Endothelial cell of umbilical vein (primary cell): Measurements from ENCODE around the gene UBE2S. TPM values are rescaled to one million over a fixed set of nuclear protein-coding genes. Genes with fewer than 3 reads are reported as not detected.

ENCODE experiments used
- BruUV-seq: library from RNA; stranded (reverse); fragments of 400-500 nt; replicated peaks from 2 replicates; lab custom pipeline; 2021; lab: Mats Ljungman, UMichigan
- CTCF ChIA-PET: fragments of 300-600, 350-600 bp; sonication (Branson Sonifier 250); formaldehyde crosslinking; loops from one replicate; lab custom pipeline; 2021; ENCODE audit warnings: antibody characterized with exemption, inconsistent platforms; lab: Charles Lee
- POLR2A ChIA-PET: fragments of 300-600, 350-600 bp; sonication (Branson Sonifier 250); formaldehyde crosslinking; loops from one replicate; lab custom pipeline; 2021; ENCODE audit warnings: antibody characterized with exemption, inconsistent platforms; lab: Charles Lee
- DNase-seq: peaks from one replicate; pipeline ENCODE4 v3.0.0-alpha.2; 2011; ENCODE audit warnings: low read depth, low spot score
- FAIRE-seq: peaks from 2 replicates; lab custom pipeline; 2011; peaks lifted over from hg19 to GRCh38; lab: Jason Lieb, UNC
- H2AFZ ChIP-seq: 2 replicates; pipeline ENCODE4 v1.6.0; 2012; ENCODE audit warnings: low read depth, low read length, control low read depth, inconsistent platforms
- H3K27ac ChIP-seq: 2 replicates; pipeline ENCODE4 v1.5.1; 2011; ENCODE audit warnings: low read depth, mild to moderate bottlenecking, control low read depth, low read length, moderate library complexity; ENCODE audit not compliant: insufficient read depth
- H3K27me3 ChIP-seq, 2 experiments: 2 replicates each; pipeline versions ENCODE4 v1.6.0 to v1.6.1; 2011; ENCODE audit warnings: low read length in 2 of 2, mixed read lengths in 1 of 2; ENCODE audit not compliant: control insufficient read depth in 2 of 2, insufficient read depth in 2 of 2
- H3K36me3 ChIP-seq, 2 experiments: 2 replicates in 1 of 2; 3 replicates in 1 of 2; pipeline ENCODE4 v1.5.1; 2011; ENCODE audit warnings: low read length in 2 of 2, mild to moderate bottlenecking in 1 of 2, moderate library complexity in 1 of 2; ENCODE audit not compliant: control insufficient read depth in 2 of 2, insufficient read depth in 2 of 2; ENCODE audit errors: extremely low read depth in 1 of 2
- H3K4me1 ChIP-seq: 3 replicates; pipeline ENCODE4 v1.5.1; 2011; ENCODE audit warnings: mild to moderate bottlenecking, low read length; ENCODE audit not compliant: control insufficient read depth, insufficient read depth; ENCODE audit errors: extremely low read depth
- H3K4me2 ChIP-seq: 2 replicates; pipeline ENCODE4 v1.6.1; 2011; ENCODE audit warnings: low read length, control low read depth, mixed read lengths; ENCODE audit not compliant: insufficient read depth
- H3K4me3 ChIP-seq, 3 experiments: fragments of 200-600 bp in 1 of 3; sonication (generic), shearing (Covaris generic) in 1 of 3; replicated peaks in 1 of 3; 2 replicates each; pipeline ENCODE4 v1.5.1; 2011 to 2016; ENCODE audit warnings: control low read depth in 3 of 3, low read length in 3 of 3, mild to moderate bottlenecking in 2 of 3, inconsistent platforms in 1 of 3, low read depth in 1 of 3, moderate library complexity in 1 of 3; ENCODE audit not compliant: insufficient read depth in 1 of 3
- H3K79me2 ChIP-seq: 2 replicates; pipeline ENCODE4 v1.6.0; 2012; ENCODE audit warnings: low read length, inconsistent platforms; ENCODE audit not compliant: control insufficient read depth, insufficient read depth
- H3K9ac ChIP-seq: replicated peaks from 2 replicates; pipeline ENCODE3; 2011; ENCODE audit warnings: low read length, control low read depth; ENCODE audit not compliant: insufficient read depth; ENCODE audit errors: extremely low read depth
- H3K9me1 ChIP-seq: replicated peaks from 3 replicates; pipeline ENCODE4 v1.6.0; 2011; ENCODE audit warnings: mild to moderate bottlenecking, low read length; ENCODE audit not compliant: control insufficient read depth, insufficient read depth; ENCODE audit errors: extremely low read depth
- H3K9me3 ChIP-seq: replicated peaks from 2 replicates; pipeline ENCODE4 v1.5.1; 2012; ENCODE audit warnings: low read length, inconsistent platforms; ENCODE audit not compliant: control insufficient read depth, insufficient read depth
- H4K20me1 ChIP-seq: replicated peaks from 2 replicates; pipeline ENCODE3; 2011; ENCODE audit warnings: mild to moderate bottlenecking, low read length; ENCODE audit not compliant: control insufficient read depth, insufficient read depth; ENCODE audit errors: extremely low read depth
- EZH2 ChIP-seq: IDR thresholded peaks from 2 replicates; pipeline ENCODE4 v1.6.1; 2012; ENCODE audit warnings: borderline replicate concordance, low read depth, mild to moderate bottlenecking, moderate library complexity, low read length, inconsistent platforms; ENCODE audit not compliant: severe bottlenecking
- FOS ChIP-seq: IDR thresholded peaks from 2 replicates; pipeline ENCODE4 v1.6.1; 2011; ENCODE audit warnings: mild to moderate bottlenecking, low read length, moderate library complexity, borderline replicate concordance; ENCODE audit not compliant: insufficient read depth
- GATA2 ChIP-seq: IDR thresholded peaks from 2 replicates; pipeline ENCODE4 v1.7.0; 2011; ENCODE audit warnings: low read depth, mild to moderate bottlenecking, moderate library complexity, mixed read lengths, low read length; ENCODE audit not compliant: insufficient read length, insufficient read depth
- JUN ChIP-seq: IDR thresholded peaks from 2 replicates; pipeline ENCODE4 v1.6.1; 2011; ENCODE audit warnings: borderline replicate concordance, low read depth; ENCODE audit not compliant: insufficient read length, insufficient read depth
- MYC ChIP-seq: IDR thresholded peaks from one replicate; pipeline ENCODE4 v1.6.1; 2011; ENCODE audit warnings: mild to moderate bottlenecking, low read depth, low read length
- POLR2A ChIP-seq: IDR thresholded peaks from 2 replicates; pipeline ENCODE4 v1.6.1; 2012; ENCODE audit warnings: low read depth, mild to moderate bottlenecking, control low read depth, low read length
- POLR2AphosphoS5 ChIP-seq: IDR thresholded peaks from 2 replicates; pipeline ENCODE4 v1.6.1; 2012; ENCODE audit warnings: low read depth, mild to moderate bottlenecking, control low read depth, low read length, moderate library complexity; ENCODE audit not compliant: insufficient read depth
- dilution Hi-C: fragments of 300-500 bp; cut with MboI; formaldehyde crosslinking; loops from one replicate; pipeline ENCODE4 v1.15.0; 2019; ENCODE audit warnings: low sequenced_read_pairs; ENCODE audit not compliant: extremely low pct_ligation_motif_present
- intact Hi-C: fragments of 100-400 bp; cut with micrococcal nuclease; formaldehyde crosslinking; loops from one replicate; pipeline ENCODE4 v1.10.0; 2022
- polyA plus RNA-seq, 4 experiments: library from polyadenylated mRNA; depleted of rRNA in 3 of 4; stranded (reverse) in 3 of 4; unstranded in 1 of 4; fragments of >200 nt; gene quantifications; 2 replicates each; pipeline versions ENCODE4 v1.2.1 to v1.2.3, GENCODE V29; 2011 to 2012; ENCODE audit warnings: missing spikeins in 1 of 4
- total RNA-seq: library from RNA; stranded (reverse); gene quantifications from 2 replicates; pipeline ENCODE4 v1.2.3, GENCODE V29; 2021
- TF ChIP-seq, protein P1 (sequence below), 2 donors: IDR thresholded peaks; 1 replicate in 1 of 2; 2 replicates in 1 of 2; pipeline ENCODE4 v1.5.1; 2011; ENCODE audit warnings: low read length in 2 of 2, mild to moderate bottlenecking in 2 of 2, moderate library complexity in 2 of 2, control low read depth in 1 of 2, inconsistent platforms in 1 of 2, low read depth in 1 of 2; ENCODE audit not compliant: insufficient read depth in 1 of 2; ENCODE audit errors: extremely low read depth in 1 of 2
- TF ChIP-seq, protein P2 (sequence below): IDR thresholded peaks from 2 replicates; pipeline ENCODE4 v1.6.1; 2011; ENCODE audit not compliant: insufficient read depth, insufficient read length

The UBE2S gene
- total and polyA plus RNA-seq, 2 donors (not counting 3 experiments of a cell fraction or from before 2014, with no cell fraction given) = 183 to 257 TPM

DNA sequence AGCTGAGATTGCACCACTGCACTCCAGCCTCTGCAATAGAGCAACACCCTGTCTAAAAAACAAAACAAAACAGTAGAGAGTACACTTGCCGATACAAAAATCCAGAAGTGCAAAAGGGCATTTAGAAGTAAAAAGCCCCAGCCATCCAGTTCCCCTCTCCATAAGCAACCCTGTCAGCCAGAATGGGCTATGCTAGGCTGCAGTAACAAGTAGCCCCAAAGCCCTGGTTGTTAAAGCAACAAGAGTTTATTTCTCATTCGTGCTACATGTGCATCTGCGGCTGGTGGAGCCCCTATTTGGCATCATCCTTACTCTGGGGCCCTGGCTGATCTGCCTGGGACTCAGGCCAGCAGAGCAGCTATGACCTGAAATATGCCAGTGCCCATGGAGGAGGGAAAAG lies 16.9 kb upstream of the UBE2S start:
- TF ChIP-seq, protein P1, sequence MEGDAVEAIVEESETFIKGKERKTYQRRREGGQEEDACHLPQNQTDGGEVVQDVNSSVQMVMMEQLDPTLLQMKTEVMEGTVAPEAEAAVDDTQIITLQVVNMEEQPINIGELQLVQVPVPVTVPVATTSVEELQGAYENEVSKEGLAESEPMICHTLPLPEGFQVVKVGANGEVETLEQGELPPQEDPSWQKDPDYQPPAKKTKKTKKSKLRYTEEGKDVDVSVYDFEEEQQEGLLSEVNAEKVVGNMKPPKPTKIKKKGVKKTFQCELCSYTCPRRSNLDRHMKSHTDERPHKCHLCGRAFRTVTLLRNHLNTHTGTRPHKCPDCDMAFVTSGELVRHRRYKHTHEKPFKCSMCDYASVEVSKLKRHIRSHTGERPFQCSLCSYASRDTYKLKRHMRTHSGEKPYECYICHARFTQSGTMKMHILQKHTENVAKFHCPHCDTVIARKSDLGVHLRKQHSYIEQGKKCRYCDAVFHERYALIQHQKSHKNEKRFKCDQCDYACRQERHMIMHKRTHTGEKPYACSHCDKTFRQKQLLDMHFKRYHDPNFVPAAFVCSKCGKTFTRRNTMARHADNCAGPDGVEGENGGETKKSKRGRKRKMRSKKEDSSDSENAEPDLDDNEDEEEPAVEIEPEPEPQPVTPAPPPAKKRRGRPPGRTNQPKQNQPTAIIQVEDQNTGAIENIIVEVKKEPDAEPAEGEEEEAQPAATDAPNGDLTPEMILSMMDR (IDR thresholded peaks at IDR 0.05; ENCODE audit: extremely low read depth in 1 of 2, insufficient read depth in 1 of 2, low read depth in 1 of 2, low read length in 2 of 2) = no peak
- no peak for TF ChIP-seq MYC
- TF ChIP-seq EZH2 = no peak
- TF ChIP-seq, protein P2, sequence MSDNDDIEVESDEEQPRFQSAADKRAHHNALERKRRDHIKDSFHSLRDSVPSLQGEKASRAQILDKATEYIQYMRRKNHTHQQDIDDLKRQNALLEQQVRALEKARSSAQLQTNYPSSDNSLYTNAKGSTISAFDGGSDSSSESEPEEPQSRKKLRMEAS = no peak
- no peak for TF ChIP-seq POLR2A
- TF ChIP-seq POLR2AphosphoS5 = no peak
- no peak for TF ChIP-seq JUN
- no peak for TF ChIP-seq FOS
- TF ChIP-seq GATA2 = no peak
- intact Hi-C loops = no loop called here
- Histone ChIP-seq H3K4me1 (no peaks in the 10 kb centered on the region), H3K79me2 (no peaks in the 10 kb centered on the region), H3K4me3 (no peak overlapping the region), H3K36me3 (no peaks in the 10 kb centered on the region), H3K9ac (no peak overlapping the region), H2AFZ (no peak overlapping the region), H3K4me2 (no peak overlapping the region), H3K27me3 (peaks cover 0 to 10% of the 10 kb centered on the region in 2 experiments), H4K20me1 (no peaks in the 10 kb centered on the region), H3K9me3 (no peaks in the 10 kb centered on the region), H3K27ac (no peak overlapping the region), H3K9me1 (no peaks in the 10 kb centered on the region)
- ChIA-PET POLR2A (interaction anchor here (0.6 kb wide), 1 partner anchor 19 kb away, joined by 6 read pairs; no protein-coding TSS in a partner anchor), CTCF (interaction anchor here (0.9 to 1.6 kb wide), 2 partner anchors 79 to 123 kb away, joined by 4 to 5 read pairs; no protein-coding TSS in a partner anchor)
- dilution Hi-C loops = no loop called here
- FAIRE-seq = no peak
- no TSS peak for BruUV-seq
- DNase-seq = no peak
